ENCODE data around the gene ACTL8.
A peak's percentile ranks its signal among the peaks of the same experiment; 100 is the strongest.

ACTL8 gene

GRCh38 chr1:17755120-17755519 lies at the start of gene ACTL8:
Gene ACTL8 (plus strand): TSS chr1:17755333. CDS start chr1:17823009, 67,676 bp downstream.
- DNase-seq (ENCODE audit: low read depth in 1 of 2, low spot score in 1 of 2) = peak in 1 of 2 experiments; percentile 27
- no peak for TF ChIP-seq JUND (IDR thresholded peaks at IDR 0.05; ENCODE audit: low read depth)
- in situ Hi-C loops (cut with HindIII; ENCODE audit: low pct_unique_long_range_greater_than_20kb, low sequenced_read_pairs) = no loop called here

- no peak for TF ChIP-seq JUND (IDR thresholded peaks at IDR 0.05; ENCODE audit: low read depth)
- in situ Hi-C loops (cut with HindIII; ENCODE audit: low pct_unique_long_range_greater_than_20kb, low sequenced_read_pairs) = no loop called here
- DNase-seq (ENCODE audit: low read depth in 1 of 2, low spot score in 1 of 2) = no peak
Measured at GRCh38 chr1:17706445-17706844, 48.7 kb upstream of the ACTL8 start.

GRCh38 chr1:17709981-17710380 lies 45.2 kb upstream of the ACTL8 start:
- in situ Hi-C loops (cut with HindIII; ENCODE audit: low pct_unique_long_range_greater_than_20kb, low sequenced_read_pairs) = no loop called here
- TF ChIP-seq JUND (IDR thresholded peaks at IDR 0.05; ENCODE audit: low read depth) = no peak

GRCh38 chr1:17710889-17711576 lies 44.1 kb upstream of the ACTL8 start:
- in situ Hi-C loops (cut with HindIII; ENCODE audit: low pct_unique_long_range_greater_than_20kb, low sequenced_read_pairs) = no loop called here
- no peak for TF ChIP-seq JUND (IDR thresholded peaks at IDR 0.05; ENCODE audit: low read depth)
- no peak for DNase-seq (ENCODE audit: low read depth in 1 of 2, low spot score in 1 of 2)

More at GRCh38 chr1:17709981-17710380, 45.2 kb upstream of the ACTL8 start:
- no peak for DNase-seq (ENCODE audit: low read depth in 1 of 2, low spot score in 1 of 2)

GRCh38 chr1:17711577-17711910 lies 43.6 kb upstream of the ACTL8 start:
- TF ChIP-seq JUND (IDR thresholded peaks at IDR 0.05; ENCODE audit: low read depth) = no peak
- in situ Hi-C loops (cut with HindIII; ENCODE audit: low pct_unique_long_range_greater_than_20kb, low sequenced_read_pairs) = no loop called here
- DNase-seq (ENCODE audit: low read depth in 1 of 2, low spot score in 1 of 2) = no peak

- in situ Hi-C loops (cut with HindIII; ENCODE audit: low pct_unique_long_range_greater_than_20kb, low sequenced_read_pairs) = no loop called here
- no peak for DNase-seq (ENCODE audit: low read depth in 1 of 2, low spot score in 1 of 2)
- TF ChIP-seq JUND (IDR thresholded peaks at IDR 0.05; ENCODE audit: low read depth) = no peak
Measured at GRCh38 chr1:17711941-17712340, 43.2 kb upstream of the ACTL8 start.

- no peak for DNase-seq (ENCODE audit: low read depth in 1 of 2, low spot score in 1 of 2)
- TF ChIP-seq JUND (IDR thresholded peaks at IDR 0.05; ENCODE audit: low read depth) = no peak
- in situ Hi-C loops (cut with HindIII; ENCODE audit: low pct_unique_long_range_greater_than_20kb, low sequenced_read_pairs) = no loop called here
Measured at GRCh38 chr1:17713993-17714392, 41.1 kb upstream of the ACTL8 start.

- no peak for DNase-seq (ENCODE audit: low read depth in 1 of 2, low spot score in 1 of 2)
- TF ChIP-seq JUND (IDR thresholded peaks at IDR 0.05; ENCODE audit: low read depth) = no peak
- in situ Hi-C loops (cut with HindIII; ENCODE audit: low pct_unique_long_range_greater_than_20kb, low sequenced_read_pairs) = no loop called here
Measured at GRCh38 chr1:17717594-17718535, 37.3 kb upstream of the ACTL8 start.

- in situ Hi-C loops (cut with HindIII; ENCODE audit: low pct_unique_long_range_greater_than_20kb, low sequenced_read_pairs) = no loop called here
- TF ChIP-seq JUND (IDR thresholded peaks at IDR 0.05; ENCODE audit: low read depth) = no peak
- DNase-seq (ENCODE audit: low read depth in 1 of 2, low spot score in 1 of 2) = no peak
Measured at GRCh38 chr1:17719874-17720273, 35.3 kb upstream of the ACTL8 start.

- in situ Hi-C loops (cut with HindIII; ENCODE audit: low pct_unique_long_range_greater_than_20kb, low sequenced_read_pairs) = no loop called here
- no peak for TF ChIP-seq JUND (IDR thresholded peaks at IDR 0.05; ENCODE audit: low read depth)
- DNase-seq (ENCODE audit: low read depth in 1 of 2, low spot score in 1 of 2) = no peak
Measured at GRCh38 chr1:17721444-17721843, 33.7 kb upstream of the ACTL8 start.

GRCh38 chr1:17723684-17724083 lies 31.4 kb upstream of the ACTL8 start:
- in situ Hi-C loops (cut with HindIII; ENCODE audit: low pct_unique_long_range_greater_than_20kb, low sequenced_read_pairs) = no loop called here
- DNase-seq (ENCODE audit: low read depth in 1 of 2, low spot score in 1 of 2) = no peak
- TF ChIP-seq JUND (IDR thresholded peaks at IDR 0.05; ENCODE audit: low read depth) = no peak

GRCh38 chr1:17724150-17724549 lies 31.0 kb upstream of the ACTL8 start:
- in situ Hi-C loops (cut with HindIII; ENCODE audit: low pct_unique_long_range_greater_than_20kb, low sequenced_read_pairs) = no loop called here
- no peak for TF ChIP-seq JUND (IDR thresholded peaks at IDR 0.05; ENCODE audit: low read depth)
- no peak for DNase-seq (ENCODE audit: low read depth in 1 of 2, low spot score in 1 of 2)

- no peak for DNase-seq (ENCODE audit: low read depth in 1 of 2, low spot score in 1 of 2)
- in situ Hi-C loops (cut with HindIII; ENCODE audit: low pct_unique_long_range_greater_than_20kb, low sequenced_read_pairs) = no loop called here
- no peak for TF ChIP-seq JUND (IDR thresholded peaks at IDR 0.05; ENCODE audit: low read depth)
Measured at GRCh38 chr1:17725084-17725719, 29.9 kb upstream of the ACTL8 start.

Measured in T47D (cell line).